Lung (tissue), 12 donors: Measurements from ENCODE around the gene CEP250. TPM values are rescaled to one million over a fixed set of nuclear protein-coding genes. Genes with fewer than 3 reads are reported as not detected.

ENCODE experiments used
- ATAC-seq: fragments of 200-7000 bp; cut with Tn5 transposase; one replicate; pipeline ENCODE4 v1.9.1; 2020; ENCODE audit warnings: moderate number of reproducible peaks; ENCODE audit not compliant: insufficient read depth, low FRiP score
- DNase-seq, 3 donors: peaks; one replicate each; pipeline ENCODE4 v3.0.0-alpha.2; 2013 to 2017
- H3K27ac ChIP-seq, 2 donors: one replicate each; pipeline ENCODE4 v1.5.1; 2013; ENCODE audit warnings: mild to moderate bottlenecking in 2 of 2, moderate library complexity in 2 of 2, control low read depth in 1 of 2, inconsistent platforms in 1 of 2, low read depth in 1 of 2, low read length in 1 of 2
- H3K27me3 ChIP-seq, 3 donors: one replicate each; pipeline ENCODE4 v1.5.1; 2013; ENCODE audit warnings: low read length in 2 of 3; ENCODE audit not compliant: control insufficient read depth in 3 of 3, insufficient read depth in 3 of 3
- H3K36me3 ChIP-seq, 4 donors: one replicate each; pipeline ENCODE4 v1.5.1; 2013; ENCODE audit warnings: low read length in 4 of 4, mild to moderate bottlenecking in 1 of 4, moderate library complexity in 1 of 4; ENCODE audit not compliant: control insufficient read depth in 4 of 4, insufficient read depth in 4 of 4
- H3K4me1 ChIP-seq, 5 donors: one replicate each; pipeline ENCODE4 v1.5.1; 2013; ENCODE audit warnings: low read length in 5 of 5, mild to moderate bottlenecking in 2 of 5, moderate library complexity in 1 of 5; ENCODE audit not compliant: control insufficient read depth in 5 of 5, insufficient read depth in 5 of 5
- H3K4me3 ChIP-seq: one replicate; pipeline ENCODE4 v1.5.1; 2013; ENCODE audit warnings: mild to moderate bottlenecking, control low read depth, moderate library complexity
- H3K9ac ChIP-seq, 2 donors: one replicate each; pipeline ENCODE4 v1.5.1; 2013; ENCODE audit warnings: low read length in 2 of 2, control low read depth in 1 of 2; ENCODE audit not compliant: insufficient read depth in 1 of 2
- H3K9me3 ChIP-seq, 4 donors: one replicate each; pipeline ENCODE4 v1.5.1; 2013; ENCODE audit warnings: low read length in 3 of 4, mild to moderate bottlenecking in 1 of 4, moderate library complexity in 1 of 4; ENCODE audit not compliant: control insufficient read depth in 4 of 4, insufficient read depth in 3 of 4
- WGBS, 2 donors: extraction: QIAGEN DNeasy Blood & Tissue Kit; methylation state at CpG; one replicate each; pipeline ENCODE4 v1.1.7; 2013; 5-methylcytosine and 5-hydroxymethylcytosine counted together
- polyA plus RNA-seq, 2 donors: library from polyadenylated mRNA; stranded (reverse); fragments of 200-250 nt; gene quantifications; one replicate each; pipeline ENCODE4 v1.2.1, GENCODE V29; 2013
- total RNA-seq, 2 donors: library from RNA; depleted of rRNA in 1 of 2; stranded (reverse); fragments of >200 nt in 1 of 2; gene quantifications; one replicate each; pipeline ENCODE4 v1.2.1, GENCODE V29; 2014 to 2021
- TF ChIP-seq, protein P1 (sequence below): IDR thresholded peaks from 2 replicates; pipeline ENCODE4 v1.5.1; 2012; ENCODE audit warnings: mild to moderate bottlenecking; ENCODE audit errors: control extremely low read depth, extremely low read depth
- donor health status: control.
- donor health status: control.
- donor health status: Bipolar disorder and iron deficiency.
- donor health status: healthy.
- donor health status: DM: yes; HTN: yes; CAD: no.

The CEP250 gene
- total and polyA plus RNA-seq, 4 donors, result 8.7 to 34.5 (median 19.7) TPM

DNA sequence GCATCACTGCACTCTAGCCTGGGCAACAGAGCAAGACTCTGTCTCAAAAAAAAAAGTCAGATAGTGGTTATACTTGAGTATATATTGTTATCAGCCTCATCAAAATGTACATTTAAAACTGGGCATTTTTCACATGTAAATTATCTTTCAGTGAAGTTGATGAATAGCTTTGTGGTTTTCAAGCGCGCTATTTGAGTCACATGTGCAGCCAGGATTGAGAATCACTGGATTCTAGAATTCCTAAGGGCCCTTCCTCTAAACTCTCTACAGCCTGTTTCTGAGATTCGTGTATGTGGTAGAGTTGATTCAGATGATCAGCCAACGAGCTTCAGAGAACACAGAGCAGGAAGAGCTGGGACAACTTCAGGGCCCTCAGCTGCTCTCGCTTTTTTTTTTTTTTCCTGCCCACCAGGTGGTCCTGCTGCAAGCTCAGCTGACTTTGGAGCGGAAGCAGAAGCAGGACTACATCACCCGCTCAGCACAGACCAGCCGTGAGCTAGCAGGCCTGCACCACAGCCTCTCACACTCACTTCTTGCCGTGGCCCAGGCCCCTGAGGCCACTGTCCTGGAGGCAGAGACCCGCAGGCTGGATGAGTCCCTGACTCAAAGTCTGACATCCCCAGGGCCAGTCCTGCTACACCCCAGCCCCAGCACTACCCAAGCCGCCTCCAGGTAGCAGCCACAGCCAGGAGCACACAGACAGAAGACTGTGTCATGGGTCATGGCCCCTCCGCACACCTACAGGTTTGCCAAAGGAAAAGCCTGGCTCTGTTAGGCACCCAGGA is 55.7 kb downstream of the CEP250 start:
- Histone ChIP-seq H3K9ac (no peak overlapping the region), H3K4me1 (no peaks in the 10 kb centered on the region), H3K27me3 (no peaks in the 10 kb centered on the region), H3K27ac (no peak overlapping the region), H3K36me3 (peaks cover 14 to 38% (median 26%) of the 10 kb centered on the region in 4 donors), H3K9me3 (no peaks in the 10 kb centered on the region), H3K4me3 (no peak overlapping the region)
- TF ChIP-seq, protein P1, sequence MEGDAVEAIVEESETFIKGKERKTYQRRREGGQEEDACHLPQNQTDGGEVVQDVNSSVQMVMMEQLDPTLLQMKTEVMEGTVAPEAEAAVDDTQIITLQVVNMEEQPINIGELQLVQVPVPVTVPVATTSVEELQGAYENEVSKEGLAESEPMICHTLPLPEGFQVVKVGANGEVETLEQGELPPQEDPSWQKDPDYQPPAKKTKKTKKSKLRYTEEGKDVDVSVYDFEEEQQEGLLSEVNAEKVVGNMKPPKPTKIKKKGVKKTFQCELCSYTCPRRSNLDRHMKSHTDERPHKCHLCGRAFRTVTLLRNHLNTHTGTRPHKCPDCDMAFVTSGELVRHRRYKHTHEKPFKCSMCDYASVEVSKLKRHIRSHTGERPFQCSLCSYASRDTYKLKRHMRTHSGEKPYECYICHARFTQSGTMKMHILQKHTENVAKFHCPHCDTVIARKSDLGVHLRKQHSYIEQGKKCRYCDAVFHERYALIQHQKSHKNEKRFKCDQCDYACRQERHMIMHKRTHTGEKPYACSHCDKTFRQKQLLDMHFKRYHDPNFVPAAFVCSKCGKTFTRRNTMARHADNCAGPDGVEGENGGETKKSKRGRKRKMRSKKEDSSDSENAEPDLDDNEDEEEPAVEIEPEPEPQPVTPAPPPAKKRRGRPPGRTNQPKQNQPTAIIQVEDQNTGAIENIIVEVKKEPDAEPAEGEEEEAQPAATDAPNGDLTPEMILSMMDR, result no peak
- ATAC-seq (no peak), DNase-seq (no peak)
- 83 to 92% methylated on average over 11 to 12 of the region's 12 CpGs for WGBS, 2 donors

DNA sequence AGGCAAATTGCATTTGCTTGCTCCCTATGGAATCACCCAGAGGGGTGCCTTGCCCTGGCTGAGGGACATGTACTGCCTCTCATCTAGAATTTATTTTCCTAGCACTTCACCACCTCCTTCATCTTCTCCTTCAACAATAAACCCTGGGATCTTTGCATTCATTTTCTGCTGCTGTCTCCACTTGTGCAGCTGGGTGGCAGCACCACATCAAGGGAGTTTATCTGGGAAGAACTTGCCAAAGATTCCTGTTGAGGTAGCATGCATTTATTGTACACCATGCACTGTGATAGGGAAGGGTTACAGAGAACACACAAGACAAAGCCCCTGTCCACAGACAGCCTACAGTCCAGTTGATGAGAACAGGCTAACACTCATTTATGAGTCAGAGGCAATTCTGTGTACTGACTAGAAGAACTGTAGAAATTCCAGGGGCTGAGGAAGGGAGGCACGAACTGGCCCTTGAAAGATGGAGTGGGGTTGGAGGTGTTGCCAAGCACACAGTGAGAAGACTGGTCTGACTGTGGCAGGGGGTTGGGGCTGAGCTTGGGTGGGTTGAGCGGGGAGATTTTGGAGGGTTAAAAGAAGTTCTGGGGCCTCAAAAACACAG is 56.5 kb downstream of the CEP250 start:
- no peak overlapping the region for H3K9ac ChIP-seq
- no peaks in the 10 kb centered on the region for H3K4me1 ChIP-seq
- H3K9me3 ChIP-seq, result no peaks in the 10 kb centered on the region
- ATAC-seq, result no peak
- DNase-seq, result peak; percentile 49 to 59 (median 57)
- no peaks in the 10 kb centered on the region for H3K27me3 ChIP-seq
- H3K4me3 ChIP-seq, result no peak overlapping the region
- 90 to 100% methylated on average over 2 of the region's 2 CpGs for WGBS, 2 donors
- H3K27ac ChIP-seq, result no peak overlapping the region
- TF ChIP-seq, protein P1, result peak; percentile 31
- peaks cover 14 to 38% (median 25%) of the 10 kb centered on the region in 4 donors for H3K36me3 ChIP-seq

DNA sequence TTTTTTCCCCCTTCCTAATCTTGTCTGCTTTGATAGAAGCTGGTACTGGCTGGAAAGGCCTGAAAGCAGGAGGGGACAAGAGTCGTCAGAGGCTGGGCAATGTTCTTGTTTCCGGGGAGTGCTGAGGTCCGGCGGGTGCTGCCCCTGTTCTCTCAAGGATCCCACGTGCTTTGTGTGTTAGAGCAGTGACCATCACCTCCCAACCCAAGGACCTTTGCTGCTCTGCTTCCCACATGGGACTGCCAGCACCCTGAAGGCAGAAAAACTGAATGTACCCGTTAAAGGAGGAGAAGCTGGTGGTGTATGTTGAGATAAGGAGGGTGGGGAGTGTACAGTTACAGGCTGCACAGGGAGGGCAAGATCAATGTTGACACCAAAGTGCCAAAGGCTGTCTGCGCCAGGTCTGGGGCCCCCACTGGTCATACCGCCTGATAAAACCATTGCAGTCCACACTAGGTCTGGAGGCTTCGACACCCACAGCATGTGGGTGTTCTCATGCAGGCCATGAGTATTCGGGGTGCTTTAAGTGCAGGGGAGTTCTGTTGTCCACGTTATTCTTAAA is 59.1 kb downstream of the CEP250 start:
- WGBS, 2 donors, result 88 to 90% methylated on average over 11 of the region's 11 CpGs
- H3K9me3 ChIP-seq, result no peaks in the 10 kb centered on the region
- ATAC-seq (no peak), DNase-seq (no peak)
- H3K4me1 ChIP-seq, result peaks cover 0 to 8% (median 0%) of the 10 kb centered on the region in 5 donors
- H3K4me3 ChIP-seq, result no peak overlapping the region
- H3K36me3 ChIP-seq, result peaks cover 12 to 23% (median 15%) of the 10 kb centered on the region in 4 donors
- TF ChIP-seq, protein P1, result no peak
- H3K27ac ChIP-seq, result no peak overlapping the region
- no peaks in the 10 kb centered on the region for H3K27me3 ChIP-seq
- no peak overlapping the region for H3K9ac ChIP-seq
